ENCODE data around the gene DDX27.

GRCh38 chr20:49252556-49253350, 33.5 kb downstream of the DDX27 start:
- TF ChIP-seq CTCF (IDR thresholded peaks at IDR 0.05) (no peak), POLR2A (IDR thresholded peaks at IDR 0.05) (no peak), POLR2AphosphoS5 (IDR thresholded peaks at IDR 0.05) (no peak)

Data from prostate gland (tissue), 2 donors.